PC-9 (cell line): ENCODE measurements around the gene DST. TPM values are rescaled to one million over a fixed set of nuclear protein-coding genes. Genes with fewer than 3 reads are reported as not detected.

Experiments used
- BruUV-seq: library from RNA; stranded (reverse); fragments of 400-500 nt; replicated peaks from 2 replicates; lab custom pipeline; 2021; lab: Mats Ljungman, UMichigan
- CTCF ChIA-PET: fragments of 300-600 bp; sonication (Branson Sonifier 250); formaldehyde crosslinking; loops from one replicate; lab custom pipeline; 2022; ENCODE audit warnings: antibody characterized with exemption; lab: Charles Lee
- POLR2A ChIA-PET: fragments of 300-600 bp; sonication (Branson Sonifier 250); formaldehyde crosslinking; loops from one replicate; lab custom pipeline; 2022; ENCODE audit warnings: antibody characterized with exemption; ENCODE audit not compliant: unreplicated experiment; lab: Charles Lee
- DNase-seq, 2 experiments: peaks; one replicate each; pipeline versions ENCODE4 v3.0.0 to v3.0.0-alpha.2; 2015 to 2022; ENCODE audit warnings: mixed read lengths in 1 of 2
- H2AFZ ChIP-seq: fragments of 200-600 bp; sonication (generic); 2 replicates; pipeline ENCODE4 v1.8.1; 2017; ENCODE audit warnings: antibody characterized with exemption
- H3F3A ChIP-seq: fragments of 200-600 bp; sonication (generic); 2 replicates; pipeline ENCODE4 v1.8.1; 2017; ENCODE audit warnings: antibody characterized with exemption, mild to moderate bottlenecking, low read depth; ENCODE audit not compliant: insufficient read depth
- H3K27ac ChIP-seq: fragments of 200-600 bp; sonication (generic); 2 replicates; pipeline ENCODE4 v1.6.1; 2016; ENCODE audit warnings: mixed run types
- H3K27me3 ChIP-seq: fragments of 200-600 bp; sonication (generic); 2 replicates; pipeline ENCODE4 v1.6.1; 2016; ENCODE audit warnings: low read depth, mixed run types; ENCODE audit not compliant: insufficient read depth
- H3K36me3 ChIP-seq: fragments of 200-600 bp; sonication (generic); 2 replicates; pipeline ENCODE4 v1.6.1; 2016; ENCODE audit warnings: low read depth, mixed run types
- H3K4me1 ChIP-seq: fragments of 200-600 bp; sonication (generic); replicated peaks from 2 replicates; pipeline ENCODE4 v1.6.1; 2016; ENCODE audit warnings: mixed run types; ENCODE audit not compliant: insufficient read depth
- H3K4me2 ChIP-seq: fragments of 200-600 bp; sonication (generic); 2 replicates; pipeline ENCODE4 v1.6.1; 2017; ENCODE audit warnings: mixed run types
- H3K4me3 ChIP-seq: fragments of 200-600 bp; sonication (generic); 2 replicates; pipeline ENCODE4 v1.6.1; 2016; ENCODE audit warnings: mixed run types
- H3K79me2 ChIP-seq: fragments of 200-600 bp; sonication (generic); 2 replicates; pipeline ENCODE4 v1.6.1; 2017; ENCODE audit warnings: low read depth, mixed run types
- H3K9me2 ChIP-seq: fragments of 200-600 bp; sonication (generic); 2 replicates; pipeline ENCODE4 v1.8.1; 2017; ENCODE audit warnings: mild to moderate bottlenecking; ENCODE audit not compliant: insufficient read depth
- H3K9me3 ChIP-seq: fragments of 200-600 bp; sonication (generic); 2 replicates; pipeline ENCODE4 v1.8.1; 2016; ENCODE audit warnings: low read depth; ENCODE audit not compliant: insufficient read depth
- H4K20me1 ChIP-seq: fragments of 200-600 bp; sonication (generic); 2 replicates; pipeline ENCODE4 v1.8.1; 2017; ENCODE audit not compliant: insufficient read depth
- CTCF ChIP-seq: fragments of 200-600 bp; sonication (generic); conservative IDR thresholded peaks from 2 replicates; pipeline ENCODE4 v1.6.1; 2017; ENCODE audit warnings: mixed run types, antibody characterized with exemption, mild to moderate bottlenecking, moderate library complexity
- EZH2 ChIP-seq: fragments of 200-600 bp; sonication (generic); IDR thresholded peaks from 2 replicates; pipeline ENCODE4 v1.8.0; 2017; ENCODE audit warnings: antibody characterized with exemption, low read depth
- intact Hi-C: fragments of 100-400 bp; cut with micrococcal nuclease; formaldehyde crosslinking; loops from one replicate; pipeline ENCODE4 v1.10.0; 2022; ENCODE audit not compliant: unreplicated experiment
- total RNA-seq: library from RNA; stranded (reverse); gene quantifications from 2 replicates; pipeline ENCODE4 v1.2.3, GENCODE V29; 2021

Gene DST
- total RNA-seq, 1 experiment from 2014 or later = 217 TPM

- H3K4me2 ChIP-seq = no peak overlapping the region
- ChIA-PET POLR2A (no interaction called here), CTCF (no interaction called here)
- no peak overlapping the region for H3K27ac ChIP-seq
- H3K36me3 ChIP-seq = peaks cover 23% of the 10 kb centered on the region
- H2AFZ ChIP-seq = no peak overlapping the region
- H3K27me3 ChIP-seq = no peaks in the 10 kb centered on the region
- BruUV-seq = no TSS peak
- no peak for DNase-seq
- TF ChIP-seq CTCF (no peak), EZH2 (no peak)
- H3K79me2 ChIP-seq = no peaks in the 10 kb centered on the region
- H3K9me2 ChIP-seq = no peaks in the 10 kb centered on the region
- no peaks in the 10 kb centered on the region; the same call in 1 of the 2 replicates for H4K20me1 ChIP-seq
- H3K9me3 ChIP-seq = no peaks in the 10 kb centered on the region
- intact Hi-C loops = no loop called here
- no peaks in the 10 kb centered on the region for H3K4me1 ChIP-seq
- no peaks in the 10 kb centered on the region; the same call in 1 of the 2 replicates for H3F3A ChIP-seq
- H3K4me3 ChIP-seq = no peak overlapping the region
Observed at GRCh38 chr6:56526860-56527544, 115.7 kb downstream of the DST start.

GRCh38 chr6:56525974-56526789 lies 116.5 kb downstream of the DST start:
- no peak overlapping the region for H3K4me3 ChIP-seq
- peaks cover 20% of the 10 kb centered on the region for H3K36me3 ChIP-seq
- no peaks in the 10 kb centered on the region; the same call in 1 of the 2 replicates for H4K20me1 ChIP-seq
- TF ChIP-seq CTCF = no peak
- TF ChIP-seq EZH2 = no peak
- no peaks in the 10 kb centered on the region for H3K27me3 ChIP-seq
- ChIA-PET CTCF (interaction anchor here (0.6 kb wide), 1 partner anchor 31 kb away, joined by 10 read pairs; no protein-coding TSS in a partner anchor), POLR2A (interaction anchor here (0.6 kb wide), 1 partner anchor 945 kb away, joined by 5 read pairs; no protein-coding TSS in a partner anchor)
- no peaks in the 10 kb centered on the region for H3K9me2 ChIP-seq
- no peak overlapping the region for H3K4me2 ChIP-seq
- intact Hi-C loops = no loop called here
- H3K79me2 ChIP-seq = no peaks in the 10 kb centered on the region
- BruUV-seq = no TSS peak
- H2AFZ ChIP-seq = no peak overlapping the region
- no peak overlapping the region for H3K27ac ChIP-seq
- no peaks in the 10 kb centered on the region for H3K4me1 ChIP-seq
- H3K9me3 ChIP-seq = no peaks in the 10 kb centered on the region
- no peak for DNase-seq
- H3F3A ChIP-seq = no peaks in the 10 kb centered on the region; the same call in 1 of the 2 replicates

- Histone ChIP-seq H3K9me2 (no peaks in the 10 kb centered on the region), H3K4me1 (no peaks in the 10 kb centered on the region), H4K20me1 (no peaks in the 10 kb centered on the region; the same call in 1 of the 2 replicates), H3K27me3 (no peaks in the 10 kb centered on the region), H3K36me3 (peaks cover 20% of the 10 kb centered on the region), H3F3A (no peaks in the 10 kb centered on the region; the same call in 1 of the 2 replicates), H3K27ac (no peak overlapping the region), H3K4me2 (no peak overlapping the region), H3K79me2 (no peaks in the 10 kb centered on the region), H3K9me3 (no peaks in the 10 kb centered on the region), H2AFZ (no peak overlapping the region), H3K4me3 (no peak overlapping the region)
- CTCF ChIA-PET = no interaction called here
- TF ChIP-seq EZH2 = no peak
- DNase-seq = no peak
- BruUV-seq = no TSS peak
- intact Hi-C loops = no loop called here
- POLR2A ChIA-PET = interaction anchor here (0.6 kb wide), 1 partner anchor 944 kb away, joined by 5 read pairs; no protein-coding TSS in a partner anchor
Observed at GRCh38 chr6:56524891-56525703, 117.6 kb downstream of the DST start.
